Ramos (cell line): ENCODE results near the gene GFOD1.
"Not testable (repeated sequence)": the region's sequence is repeated elsewhere in the genome, so short reads cannot be mapped to it uniquely, and the experiment has no call there.

ENCODE experiments used
- in situ Hi-C: fragments of 300-500 bp; cut with MboI; formaldehyde crosslinking; loops from one replicate; pipeline ENCODE4 v1.14.3; 2022; ENCODE audit warnings: low sequenced_read_pairs; ENCODE audit not compliant: unreplicated experiment

The GFOD1 gene

DNA sequence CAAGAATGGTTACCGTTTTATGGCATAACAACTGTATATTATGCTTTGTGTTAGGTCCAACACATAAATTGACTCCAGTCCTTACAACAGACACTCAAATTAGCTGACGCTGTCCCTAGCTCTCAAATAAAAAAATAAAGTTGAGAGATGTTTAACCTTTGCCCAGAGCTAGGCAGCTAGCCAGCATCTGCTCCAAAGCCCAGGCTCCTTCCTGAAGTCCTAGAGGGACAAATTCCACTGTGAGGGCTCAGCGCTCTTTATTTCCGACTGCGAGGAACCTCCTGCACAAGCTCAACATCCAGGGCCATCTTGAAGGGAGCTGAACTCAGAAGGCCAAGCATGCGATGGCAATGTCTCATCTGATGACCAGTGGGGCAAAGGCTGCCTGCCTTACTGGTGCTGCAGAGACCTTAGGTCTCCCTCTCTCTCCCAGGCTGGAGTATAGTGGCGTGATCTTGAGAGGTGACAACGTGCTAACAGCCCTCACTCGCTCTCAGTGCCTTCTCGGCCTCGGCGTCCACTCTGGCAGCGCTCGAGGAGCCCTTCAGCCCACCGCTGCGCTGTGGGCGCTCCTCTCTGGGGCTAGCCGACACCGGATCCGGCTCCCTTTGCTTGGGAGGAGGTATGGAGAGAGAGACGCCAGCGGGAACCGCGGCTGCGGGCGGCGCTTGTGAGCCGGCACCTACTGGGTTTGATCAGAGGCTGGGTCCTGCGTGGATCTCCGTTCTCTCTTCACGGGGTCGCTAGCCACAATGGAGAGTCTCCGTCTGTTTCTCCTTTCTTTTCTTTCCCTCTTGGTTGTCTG is 24.7 kb upstream of the GFOD1 start:
- in situ Hi-C loops: no loop called here

DNA sequence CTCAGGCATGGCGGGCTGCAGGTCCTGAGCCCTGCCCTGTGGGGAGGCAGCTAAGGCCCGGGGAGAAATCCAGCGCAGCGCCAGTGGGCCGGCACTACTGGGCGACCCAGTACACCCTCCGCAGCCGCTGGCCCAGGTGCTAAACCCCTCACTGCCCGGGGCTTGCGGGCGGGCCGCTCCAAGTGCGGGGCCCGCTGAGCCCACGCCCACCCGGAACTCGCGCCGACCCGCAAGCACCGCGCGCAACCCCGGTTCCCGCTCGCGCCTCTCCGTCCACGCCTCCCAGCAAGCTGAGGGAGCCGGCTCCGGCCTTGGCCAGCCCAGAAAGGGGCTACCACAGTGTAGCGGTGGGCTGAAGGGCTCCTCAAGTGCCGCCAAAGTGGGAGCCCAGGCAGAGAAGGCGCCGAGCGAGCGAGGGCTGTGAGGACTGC is 23.8 kb upstream of the GFOD1 start:
- in situ Hi-C loops: not testable (repeated sequence)

GRCh38 chr6:13510433-13510832 is 23.0 kb upstream of the GFOD1 start:
- in situ Hi-C loops: not testable (repeated sequence)

DNA sequence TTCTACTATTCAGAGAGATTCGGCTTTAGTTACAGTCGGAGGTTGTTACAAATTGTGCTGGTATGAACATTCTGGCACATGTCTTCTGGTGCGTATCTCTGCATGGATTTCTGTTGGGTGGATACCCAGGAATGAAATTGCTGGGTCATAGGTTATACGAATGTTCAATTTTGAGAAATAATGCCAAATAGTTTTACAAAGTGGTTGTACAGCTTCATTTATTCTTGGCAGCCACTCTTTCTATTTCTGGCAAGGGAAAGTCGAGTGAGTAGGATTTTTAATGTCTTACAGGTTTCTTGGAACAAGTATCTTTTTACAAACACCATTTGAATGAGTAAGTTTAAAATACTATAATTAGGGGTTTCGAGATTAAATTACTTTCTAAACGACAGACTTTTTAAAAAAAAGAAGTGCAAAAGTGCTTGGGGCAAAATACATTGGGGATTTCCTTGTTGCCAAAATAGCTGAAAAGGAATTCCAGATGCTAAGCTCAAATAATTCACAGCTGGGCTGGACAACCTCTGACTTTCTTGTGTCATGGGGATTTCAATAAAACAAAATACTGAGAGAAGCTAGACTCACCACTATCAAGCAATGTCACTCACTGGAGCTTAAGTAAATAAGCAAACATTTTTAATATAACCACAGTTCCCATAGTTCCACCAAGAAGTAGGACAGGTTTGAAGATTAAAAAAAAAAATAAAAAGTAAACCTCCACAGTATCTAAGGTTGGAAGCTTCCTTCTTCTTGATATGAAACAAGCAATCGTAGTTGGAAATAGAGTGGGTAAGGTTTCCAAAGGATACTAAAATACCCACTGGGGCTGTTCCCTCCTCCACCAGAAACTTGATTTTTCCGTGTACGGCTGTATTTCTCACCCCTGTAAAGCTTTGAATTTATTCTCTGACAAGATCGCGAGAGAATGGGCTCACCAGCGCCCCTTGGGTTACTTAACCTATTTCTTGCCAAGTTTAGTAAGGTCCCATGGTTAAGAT is 21.6 kb upstream of the GFOD1 start:
- in situ Hi-C loops: no loop called here

GRCh38 chr6:13507306-13507860 is 20.0 kb upstream of the GFOD1 start:
- in situ Hi-C loops: no loop called here

- in situ Hi-C loops: no loop called here
These were observed 17.9 kb upstream of the GFOD1 start for GRCh38 chr6:13505345-13505734.

DNA sequence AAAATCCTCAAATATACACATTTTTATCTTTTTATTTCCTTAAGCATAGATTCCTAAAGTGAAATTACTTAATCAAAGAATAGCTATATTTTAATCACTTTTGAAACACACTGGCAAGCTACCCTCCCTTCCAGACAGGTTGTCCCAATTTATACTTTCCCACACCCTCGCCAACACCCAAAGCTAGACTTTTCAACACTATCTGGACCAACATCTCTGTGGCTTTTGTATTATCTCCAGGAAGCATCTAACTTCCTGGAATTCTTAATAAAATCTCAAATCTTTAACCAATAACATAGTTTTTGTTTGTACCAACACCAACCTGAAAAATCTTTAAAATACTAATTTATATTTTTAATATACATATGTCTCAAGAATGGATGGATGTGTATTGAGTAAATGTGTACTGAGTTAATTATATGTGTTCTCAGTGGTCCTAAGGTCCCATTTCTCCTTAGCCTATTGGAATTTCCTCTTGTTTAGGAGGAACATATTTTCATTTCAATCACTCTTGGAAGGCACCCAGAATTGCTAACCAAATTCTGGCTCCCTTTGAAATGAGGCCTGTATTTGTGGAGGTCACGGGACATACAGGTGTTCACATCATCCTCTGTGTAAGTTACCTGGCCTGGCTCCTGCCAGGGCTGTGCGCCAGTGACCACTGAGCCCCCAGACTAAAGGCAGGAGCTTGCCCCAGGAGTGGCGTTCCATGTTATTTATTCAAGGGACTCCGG is 17.4 kb upstream of the GFOD1 start:
- in situ Hi-C loops: no loop called here

- in situ Hi-C loops: no loop called here
These were observed 13.5 kb upstream of the GFOD1 start for GRCh38 chr6:13500915-13501314.

- in situ Hi-C loops: no loop called here
These were observed 12.9 kb upstream of the GFOD1 start for GRCh38 chr6:13500264-13500663.

DNA sequence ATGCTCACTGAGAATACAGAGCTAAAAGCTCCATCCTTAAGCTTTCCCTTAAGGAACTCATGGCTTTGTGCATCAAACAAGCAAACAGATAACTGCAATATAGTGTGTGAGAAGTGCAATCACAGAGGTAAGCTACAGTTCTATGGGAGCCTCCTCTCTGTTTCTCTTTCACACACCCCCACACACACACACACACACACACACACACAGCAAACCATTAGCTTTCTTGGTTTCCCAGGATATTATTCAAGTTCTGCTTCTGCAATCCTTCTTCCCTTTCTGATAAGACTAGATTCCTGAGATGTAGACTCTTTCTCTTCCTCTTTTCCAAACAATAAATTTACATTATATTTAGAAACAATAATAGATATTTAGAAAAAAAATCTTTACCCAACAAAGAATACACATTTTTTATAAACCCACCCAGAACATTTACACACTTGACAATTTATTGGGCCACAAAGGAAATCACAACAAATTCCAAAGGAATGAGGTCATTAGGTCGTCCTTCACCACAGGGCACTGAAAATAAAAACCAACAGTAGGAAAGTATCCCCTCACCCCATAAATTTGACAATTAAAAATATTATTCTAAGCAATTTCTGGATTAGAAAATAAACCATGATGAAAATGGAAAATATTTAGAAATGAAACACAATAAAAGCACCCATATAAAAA is 9.3 kb upstream of the GFOD1 start:
- in situ Hi-C loops: no loop called here

- in situ Hi-C loops: no loop called here
These were observed 8.4 kb upstream of the GFOD1 start for GRCh38 chr6:13495818-13496217.

DNA sequence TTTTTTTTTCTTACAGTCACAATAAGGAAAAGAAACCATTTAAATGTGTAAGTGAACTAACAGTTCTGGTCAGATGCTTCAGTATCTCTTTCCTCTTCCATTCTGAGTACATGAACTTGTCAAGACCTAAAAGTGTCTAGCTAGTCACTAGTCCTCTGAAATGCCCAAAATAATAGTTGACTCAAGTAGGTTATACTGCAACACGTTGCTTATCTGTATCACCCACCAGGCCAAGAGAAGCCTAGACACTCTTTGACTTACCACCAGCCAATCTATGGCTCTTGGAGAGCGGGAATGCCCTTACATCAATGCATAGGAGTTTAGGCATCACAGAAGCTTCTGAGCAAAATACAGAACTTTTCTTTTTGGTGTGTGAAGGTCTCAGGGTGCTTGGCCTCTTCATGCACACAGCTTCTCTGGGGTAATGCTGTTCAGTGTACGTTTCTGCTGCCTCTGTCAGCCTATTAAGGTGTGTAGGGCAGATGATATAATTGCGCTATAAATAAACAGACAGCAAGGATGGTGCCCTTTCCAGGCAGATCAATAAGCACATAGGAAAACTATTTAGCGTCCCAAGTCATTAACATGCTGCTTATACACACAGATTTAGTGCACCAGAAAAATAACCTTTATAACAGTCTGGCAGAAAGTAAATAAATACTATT is 7.8 kb upstream of the GFOD1 start:
- in situ Hi-C loops: no loop called here

DNA sequence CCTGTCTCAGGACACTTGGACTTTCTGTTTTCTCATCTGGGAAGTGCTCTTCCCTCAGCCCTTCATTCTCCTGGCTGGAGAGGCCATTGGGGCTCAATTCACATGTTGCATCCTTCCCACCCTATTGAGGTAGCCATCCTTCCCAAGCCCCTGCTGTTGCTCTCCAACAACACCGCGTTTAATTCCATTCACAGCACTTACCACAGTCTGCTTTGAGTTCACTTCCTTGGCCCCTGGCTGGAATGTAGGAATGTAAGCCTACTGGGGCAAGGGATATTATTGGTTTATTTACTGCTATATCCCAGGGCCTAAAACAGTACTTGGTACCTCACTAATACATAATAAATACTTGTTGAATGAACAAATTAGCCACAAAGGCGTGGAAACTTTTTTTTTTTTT is 6.7 kb upstream of the GFOD1 start:
- in situ Hi-C loops: no loop called here

DNA sequence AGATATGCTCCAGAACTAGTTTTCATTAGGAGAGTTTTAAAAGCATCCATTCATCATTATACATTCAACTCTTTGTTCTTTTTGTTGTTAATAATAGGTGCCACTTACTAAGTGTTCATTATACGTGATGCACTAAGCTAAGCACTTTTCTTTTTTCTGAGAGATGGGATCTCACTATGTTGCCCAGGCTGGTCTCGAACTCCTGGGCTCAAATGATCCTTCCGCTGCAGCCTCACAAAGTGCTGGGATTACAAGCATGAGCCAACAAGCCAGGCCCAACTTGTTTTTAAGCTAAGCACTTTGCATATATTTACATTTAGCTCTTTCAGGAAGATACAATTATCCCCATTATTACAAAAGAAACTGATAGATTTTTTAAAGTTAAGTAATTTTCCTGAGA is 5.7 kb upstream of the GFOD1 start:
- in situ Hi-C loops: no loop called here

- in situ Hi-C loops: no loop called here
These were observed 5.0 kb upstream of the GFOD1 start for GRCh38 chr6:13492357-13492756.

GRCh38 chr6:13491538-13491937 is 4.1 kb upstream of the GFOD1 start:
- in situ Hi-C loops: no loop called here

GRCh38 chr6:13490402-13490801 is 3.0 kb upstream of the GFOD1 start:
- in situ Hi-C loops: no loop called here

- in situ Hi-C loops: no loop called here
These were observed 1.5 kb upstream of the GFOD1 start for GRCh38 chr6:13488896-13489237.
